GM10266 (cell line): Measurements from ENCODE around the gene OOEP.

ENCODE experiments used
- DNase-seq: peaks from one replicate; pipeline ENCODE4 v3.0.0; 2012; ENCODE audit errors: extremely low spot score
- TF ChIP-seq, protein P1 (sequence below): IDR thresholded peaks from 2 replicates; pipeline ENCODE4 v1.5.1; 2012; ENCODE audit warnings: mild to moderate bottlenecking, low read depth; ENCODE audit not compliant: control insufficient read depth, insufficient read depth; ENCODE audit errors: missing control alignments

Gene OOEP

DNA sequence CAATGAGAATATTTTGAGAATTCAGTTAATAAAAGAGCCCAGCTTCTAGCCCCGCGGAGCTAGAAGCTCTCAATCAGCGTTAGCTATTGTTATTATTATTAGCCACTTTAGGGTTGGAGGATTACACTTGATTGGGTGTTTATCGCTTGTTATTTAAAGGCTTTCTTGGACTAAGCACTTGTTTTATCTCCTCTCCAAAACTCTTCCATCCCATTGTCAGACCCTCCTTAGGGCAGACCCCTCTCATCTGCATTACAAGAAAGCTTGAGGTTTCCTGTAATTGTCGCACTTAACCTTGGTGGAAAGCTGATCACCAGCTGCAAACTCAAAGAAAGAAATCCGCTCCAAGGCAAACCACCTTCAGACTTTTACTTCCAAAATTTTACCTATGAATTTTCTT lies 20.4 kb downstream of the OOEP start:
- TF ChIP-seq, protein P1, sequence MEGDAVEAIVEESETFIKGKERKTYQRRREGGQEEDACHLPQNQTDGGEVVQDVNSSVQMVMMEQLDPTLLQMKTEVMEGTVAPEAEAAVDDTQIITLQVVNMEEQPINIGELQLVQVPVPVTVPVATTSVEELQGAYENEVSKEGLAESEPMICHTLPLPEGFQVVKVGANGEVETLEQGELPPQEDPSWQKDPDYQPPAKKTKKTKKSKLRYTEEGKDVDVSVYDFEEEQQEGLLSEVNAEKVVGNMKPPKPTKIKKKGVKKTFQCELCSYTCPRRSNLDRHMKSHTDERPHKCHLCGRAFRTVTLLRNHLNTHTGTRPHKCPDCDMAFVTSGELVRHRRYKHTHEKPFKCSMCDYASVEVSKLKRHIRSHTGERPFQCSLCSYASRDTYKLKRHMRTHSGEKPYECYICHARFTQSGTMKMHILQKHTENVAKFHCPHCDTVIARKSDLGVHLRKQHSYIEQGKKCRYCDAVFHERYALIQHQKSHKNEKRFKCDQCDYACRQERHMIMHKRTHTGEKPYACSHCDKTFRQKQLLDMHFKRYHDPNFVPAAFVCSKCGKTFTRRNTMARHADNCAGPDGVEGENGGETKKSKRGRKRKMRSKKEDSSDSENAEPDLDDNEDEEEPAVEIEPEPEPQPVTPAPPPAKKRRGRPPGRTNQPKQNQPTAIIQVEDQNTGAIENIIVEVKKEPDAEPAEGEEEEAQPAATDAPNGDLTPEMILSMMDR = no peak
- no peak for DNase-seq

DNA sequence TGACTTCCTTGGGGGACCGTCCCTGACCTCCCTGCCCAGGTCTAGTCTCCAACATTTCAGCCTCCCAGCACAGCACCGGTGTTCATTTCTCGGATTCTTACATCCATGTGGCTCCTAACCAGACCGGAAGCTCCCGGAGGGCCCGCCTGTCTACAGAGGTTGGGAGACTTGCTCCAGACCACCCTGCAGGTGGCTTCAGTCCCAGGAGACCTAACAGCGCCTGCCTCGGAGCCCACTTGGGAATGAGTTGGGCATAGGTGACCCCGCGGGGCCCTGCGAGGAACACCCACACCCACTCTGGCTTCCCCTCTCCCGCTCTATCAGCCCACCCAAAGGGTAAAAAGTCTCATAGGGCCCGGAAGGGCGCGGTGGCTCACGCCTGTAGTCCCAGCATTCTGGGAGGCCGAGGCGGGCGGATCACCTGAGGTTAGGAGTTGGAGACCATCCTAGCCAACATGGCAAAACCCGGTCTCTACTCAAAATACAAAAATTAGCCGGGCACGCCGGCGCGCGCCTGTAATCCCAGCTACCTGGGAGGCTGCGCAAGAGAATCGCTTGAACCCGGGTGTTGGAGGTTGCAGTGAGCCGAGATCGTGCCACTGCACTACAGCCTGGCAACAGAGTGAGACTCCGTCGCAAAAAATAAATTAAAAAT lies 21.0 kb downstream of the OOEP start:
- no peak for DNase-seq
- TF ChIP-seq, protein P1 = no peak

DNA sequence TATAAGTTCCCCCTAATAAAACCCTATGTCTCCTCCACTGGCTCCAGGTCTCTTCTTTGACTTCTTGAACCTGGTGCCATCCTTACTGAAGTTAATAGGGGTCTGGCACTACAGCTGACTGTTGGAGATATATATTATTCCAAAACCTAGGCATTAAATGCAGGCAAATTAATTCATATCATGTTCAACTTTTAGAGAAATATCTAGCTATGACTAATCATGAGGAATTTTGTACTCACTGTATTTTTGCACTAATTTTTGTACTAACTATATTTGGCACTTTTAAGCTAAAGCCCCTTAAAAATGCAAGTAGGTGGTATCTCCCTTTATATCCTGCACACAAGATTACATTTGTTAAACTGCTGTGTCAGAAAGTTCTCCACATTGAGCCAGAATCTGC lies 26.5 kb downstream of the OOEP start:
- no peak for DNase-seq
- TF ChIP-seq, protein P1 = no peak

DNA sequence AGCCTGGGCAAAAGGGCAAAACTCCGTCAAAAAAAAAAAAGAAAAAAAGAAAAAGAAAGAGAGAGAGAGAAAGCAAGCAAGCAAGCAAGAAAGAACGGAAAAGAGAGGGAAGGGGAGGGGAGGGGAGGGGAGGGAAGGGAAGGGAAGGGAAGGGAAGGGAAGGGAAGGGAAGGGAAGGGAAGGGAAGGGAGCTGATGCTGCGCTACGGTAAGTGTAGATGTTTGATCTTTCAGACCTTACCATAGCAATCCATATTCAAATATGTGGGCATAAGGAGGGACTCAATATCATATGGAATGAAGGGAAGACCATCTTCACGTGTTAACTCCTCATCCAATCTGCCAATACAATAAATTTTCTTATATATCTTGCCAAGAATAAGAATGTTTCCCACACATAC lies 27.5 kb downstream of the OOEP start:
- TF ChIP-seq, protein P1 = no peak

DNA sequence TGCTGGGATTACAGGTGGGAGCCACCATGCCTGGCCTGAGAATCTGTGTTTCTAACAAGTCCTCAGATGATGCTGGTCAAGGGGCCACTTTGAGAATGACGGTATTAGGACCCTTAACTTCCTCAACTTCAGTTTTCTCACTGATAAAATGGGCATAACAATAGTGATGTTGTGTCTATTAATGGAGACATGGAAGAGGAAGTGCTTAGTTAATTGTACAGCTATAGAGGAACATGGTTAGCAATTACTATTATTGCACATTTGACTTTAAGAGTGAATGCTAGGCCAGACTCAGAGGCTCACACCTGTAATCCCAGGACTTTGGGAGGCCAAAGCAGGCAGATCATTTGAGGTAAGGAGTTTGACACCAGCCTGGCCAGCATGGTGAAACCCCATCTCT lies 28.4 kb downstream of the OOEP start:
- TF ChIP-seq, protein P1 = no peak
- DNase-seq = no peak

More for the DNA sequence above, 27.5 kb downstream of the OOEP start:
- no peak for DNase-seq

DNA sequence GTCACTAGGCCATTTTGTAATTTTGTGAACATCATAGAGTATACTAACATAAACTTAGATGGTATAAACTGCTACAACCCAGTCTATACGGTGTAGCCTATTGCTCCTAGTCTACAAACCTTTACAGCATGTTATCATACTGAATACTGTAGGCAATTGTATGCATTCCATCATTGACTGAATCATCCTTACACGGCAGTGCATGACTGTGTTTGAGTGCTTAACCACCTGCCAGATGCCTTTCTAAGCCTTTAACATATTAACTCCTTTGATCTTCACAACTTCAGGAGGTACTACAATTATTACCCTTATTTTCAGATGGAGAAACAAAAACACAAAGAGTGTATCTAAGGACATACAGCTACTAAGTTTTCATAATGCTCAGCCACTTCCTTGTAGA lies 29.6 kb downstream of the OOEP start:
- TF ChIP-seq, protein P1 = no peak

DNA sequence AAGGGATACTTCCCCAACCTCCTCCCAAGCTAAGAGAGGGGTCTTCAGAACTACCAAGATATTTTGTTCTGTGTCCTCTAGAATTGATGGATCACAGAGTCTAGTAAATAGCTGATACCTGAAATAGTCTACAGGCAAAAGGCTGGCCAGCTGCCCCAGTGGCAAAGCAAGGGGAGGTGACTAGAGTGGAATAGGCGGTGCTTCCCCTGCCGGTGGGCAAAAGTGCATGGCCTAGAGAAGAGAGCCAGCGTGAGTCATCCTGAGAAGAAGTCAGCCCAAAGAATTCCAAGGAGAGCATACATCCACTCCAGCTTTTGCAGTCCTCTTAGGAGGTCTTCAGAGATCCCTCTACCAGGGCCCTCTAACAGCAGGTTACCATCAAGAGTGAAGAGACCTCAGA lies 30.4 kb downstream of the OOEP start:
- no peak for DNase-seq
- TF ChIP-seq, protein P1 = no peak

More for the DNA sequence above, 29.6 kb downstream of the OOEP start:
- DNase-seq = no peak
